IPS DF 6.9 (cell line): ENCODE data around the gene PIK3CG.
"Not testable (repeated sequence)": the region's sequence is repeated elsewhere in the genome, so short reads cannot be mapped to it uniquely, and the experiment has no call there.

ENCODE experiments used
- DNase-seq: peaks from one replicate; pipeline ENCODE4 v3.0.0-alpha.2; 2013; ENCODE audit warnings: low read depth, low spot score
- H3K27ac ChIP-seq: one replicate; pipeline ENCODE4 v1.5.1; 2013; ENCODE audit warnings: low read length, control low read depth
- H3K27me3 ChIP-seq: 2 replicates; pipeline ENCODE4 v1.6.1; 2013; ENCODE audit warnings: mild to moderate bottlenecking, low read length; ENCODE audit not compliant: control insufficient read depth, insufficient read depth
- H3K36me3 ChIP-seq: 2 replicates; pipeline ENCODE4 v1.6.1; 2013; ENCODE audit warnings: low read length; ENCODE audit not compliant: control insufficient read depth, insufficient read depth
- H3K4me1 ChIP-seq: 2 replicates; pipeline ENCODE4 v1.6.1; 2013; ENCODE audit warnings: low read length; ENCODE audit not compliant: control insufficient read depth, insufficient read depth
- H3K4me3 ChIP-seq: 2 replicates; pipeline ENCODE4 v1.5.1; 2013; ENCODE audit warnings: mild to moderate bottlenecking, low read length
- H3K9me3 ChIP-seq: 2 replicates; pipeline ENCODE4 v1.6.1; 2013; ENCODE audit warnings: low read length, inconsistent platforms; ENCODE audit not compliant: control insufficient read depth, insufficient read depth
- WGBS: extraction: QIAGEN DNeasy Blood & Tissue Kit; methylation state at CpG from one replicate; pipeline ENCODE4 v1.1.7; 2013; ENCODE audit warnings: mixed read lengths, missing lambda C conversion rate; ENCODE audit not compliant: insufficient read length, insufficient coverage; 5-methylcytosine and 5-hydroxymethylcytosine counted together

PIK3CG gene

GRCh38 chr7:106887421-106887820 is 22.3 kb downstream of the PIK3CG start:
- H3K27ac ChIP-seq, result no peak overlapping the region
- H3K4me1 ChIP-seq, result no peaks in the 10 kb centered on the region
- no peak overlapping the region for H3K4me3 ChIP-seq
- H3K36me3 ChIP-seq, result no peaks in the 10 kb centered on the region
- DNase-seq, result no peak
- WGBS, result no CpG with 5 or more reads among the region's 1 CpG
- H3K9me3 ChIP-seq, result no peaks in the 10 kb centered on the region
- no peaks in the 10 kb centered on the region for H3K27me3 ChIP-seq

GRCh38 chr7:106888204-106888603 is 23.1 kb downstream of the PIK3CG start:
- H3K27me3 ChIP-seq, result no peaks in the 10 kb centered on the region
- no peaks in the 10 kb centered on the region for H3K4me1 ChIP-seq
- DNase-seq, result no peak
- no peak overlapping the region for H3K4me3 ChIP-seq
- no peaks in the 10 kb centered on the region for H3K9me3 ChIP-seq
- WGBS, result no CpG with 5 or more reads among the region's 5 CpGs
- H3K27ac ChIP-seq, result no peak overlapping the region
- no peaks in the 10 kb centered on the region for H3K36me3 ChIP-seq

- H3K27me3 ChIP-seq, result no peaks in the 10 kb centered on the region
- no CpG with 5 or more reads among the region's 2 CpGs for WGBS
- H3K27ac ChIP-seq, result no peak overlapping the region
- H3K9me3 ChIP-seq, result no peaks in the 10 kb centered on the region
- H3K36me3 ChIP-seq, result no peaks in the 10 kb centered on the region
- no peak overlapping the region for H3K4me3 ChIP-seq
- DNase-seq, result no peak
- no peaks in the 10 kb centered on the region for H3K4me1 ChIP-seq
These were observed 25.9 kb downstream of the PIK3CG start for GRCh38 chr7:106890952-106891351.

- Histone ChIP-seq H3K4me3 (no peak overlapping the region), H3K9me3 (no peaks in the 10 kb centered on the region), H3K36me3 (no peaks in the 10 kb centered on the region), H3K27ac (no peak overlapping the region), H3K4me1 (no peaks in the 10 kb centered on the region), H3K27me3 (no peaks in the 10 kb centered on the region)
- DNase-seq, result no peak
- no CpG with 5 or more reads among the region's 8 CpGs for WGBS
These were observed 26.7 kb downstream of the PIK3CG start for GRCh38 chr7:106891548-106892410.

- H3K27ac ChIP-seq, result no peak overlapping the region
- H3K4me3 ChIP-seq, result no peak overlapping the region
- WGBS, result no CpG with 5 or more reads among the region's 2 CpGs
- no peaks in the 10 kb centered on the region for H3K36me3 ChIP-seq
- H3K27me3 ChIP-seq, result no peaks in the 10 kb centered on the region
- no peaks in the 10 kb centered on the region for H3K4me1 ChIP-seq
- no peaks in the 10 kb centered on the region for H3K9me3 ChIP-seq
- no peak for DNase-seq
These were observed 28.5 kb downstream of the PIK3CG start for GRCh38 chr7:106893591-106893990.

GRCh38 chr7:106895246-106895864 is 30.3 kb downstream of the PIK3CG start:
- Histone ChIP-seq H3K4me3 (no peak overlapping the region), H3K27ac (no peak overlapping the region), H3K4me1 (no peaks in the 10 kb centered on the region), H3K27me3 (no peaks in the 10 kb centered on the region), H3K36me3 (no peaks in the 10 kb centered on the region), H3K9me3 (no peaks in the 10 kb centered on the region)
- DNase-seq, result no peak
- WGBS, result no CpG with 5 or more reads among the region's 4 CpGs

- no peak for DNase-seq
- Histone ChIP-seq H3K27me3 (no peaks in the 10 kb centered on the region), H3K4me1 (no peaks in the 10 kb centered on the region), H3K27ac (no peak overlapping the region), H3K36me3 (no peaks in the 10 kb centered on the region), H3K9me3 (no peaks in the 10 kb centered on the region), H3K4me3 (no peak overlapping the region)
- WGBS, result no CpG with 5 or more reads among the region's 3 CpGs
These were observed 31.1 kb downstream of the PIK3CG start for GRCh38 chr7:106896231-106896630.

GRCh38 chr7:106897553-106897952 is 32.5 kb downstream of the PIK3CG start:
- not testable (repeated sequence) for H3K4me3 ChIP-seq, H3K9me3 ChIP-seq, H3K4me1 ChIP-seq, DNase-seq, H3K36me3 ChIP-seq, H3K27me3 ChIP-seq, H3K27ac ChIP-seq
- WGBS, result no CpG with 5 or more reads among the region's 3 CpGs

GRCh38 chr7:106898967-106899366 is 33.9 kb downstream of the PIK3CG start:
- H3K4me1 ChIP-seq, DNase-seq, H3K9me3 ChIP-seq, H3K27ac ChIP-seq, H3K36me3 ChIP-seq, H3K27me3 ChIP-seq, H3K4me3 ChIP-seq: not testable (repeated sequence)
- no CpG with 5 or more reads among the region's 2 CpGs for WGBS

- Histone ChIP-seq H3K4me3 (no peak overlapping the region), H3K27me3 (no peaks in the 10 kb centered on the region), H3K36me3 (no peaks in the 10 kb centered on the region), H3K9me3 (no peaks in the 10 kb centered on the region), H3K4me1 (no peaks in the 10 kb centered on the region; the same call in 1 of the 2 replicates), H3K27ac (no peak overlapping the region)
- DNase-seq, result no peak
- no CpG with 5 or more reads among the region's 4 CpGs for WGBS
These were observed 36.9 kb downstream of the PIK3CG start for GRCh38 chr7:106901828-106902441.
